Activated CD8-positive, alpha-beta T cell treated with anti-CD3 and anti-CD28 coated beads for 36 hours (primary cell): Measurements from ENCODE around the gene CCDC3. TPM values are rescaled to one million over a fixed set of nuclear protein-coding genes. Genes with fewer than 3 reads are reported as not detected.
A peak's percentile ranks its signal among the peaks of the same experiment; 100 is the strongest.

Experiments
- ATAC-seq: fragments of 200-7000 bp; cut with Tn5 transposase; one replicate; pipeline ENCODE4 v1.10.0; 2021; ENCODE audit warnings: mild to moderate bottlenecking, moderate library complexity
- CTCF ChIA-PET: fragments of 350-600 bp; sonication (Branson Sonifier 250); formaldehyde crosslinking; loops from one replicate; lab custom pipeline; 2021; ENCODE audit warnings: antibody characterized with exemption; lab: Charles Lee
- POLR2A ChIA-PET: fragments of 350-600 bp; sonication (Branson Sonifier 250); formaldehyde crosslinking; loops from one replicate; lab custom pipeline; 2021; ENCODE audit warnings: antibody characterized with exemption; lab: Charles Lee
- DNase-seq: peaks from one replicate; pipeline ENCODE4 v3.0.0-alpha.2; 2020
- H3K27ac Mint-ChIP-seq: one replicate; pipeline ENCODE4 v1.8.0; 2021; ENCODE audit warnings: mild to moderate bottlenecking, mixed read lengths
- H3K27me3 Mint-ChIP-seq: one replicate; pipeline ENCODE4 v1.8.0; 2021; ENCODE audit warnings: mixed read lengths
- H3K36me3 Mint-ChIP-seq: one replicate; pipeline ENCODE4 v1.8.0; 2021; ENCODE audit warnings: low read depth, mixed read lengths
- H3K4me1 Mint-ChIP-seq: one replicate; pipeline ENCODE4 v1.8.0; 2021; ENCODE audit warnings: low read depth, mixed read lengths
- H3K4me3 Mint-ChIP-seq: one replicate; pipeline ENCODE4 v1.8.0; 2021; ENCODE audit warnings: mild to moderate bottlenecking, moderate library complexity, mixed read lengths
- H3K9me3 Mint-ChIP-seq: one replicate; pipeline ENCODE4 v1.8.0; 2021; ENCODE audit warnings: mixed read lengths
- intact Hi-C: fragments of 100-400 bp; cut with micrococcal nuclease; formaldehyde crosslinking; loops from one replicate; pipeline ENCODE4 v1.10.0; 2022
- total RNA-seq, 2 experiments: library from RNA; stranded (reverse); gene quantifications; one replicate each; pipeline ENCODE4 v1.2.3, GENCODE V29; 2021
- TF ChIP-seq, protein P1 (sequence below): fragments of 200-600 bp; IDR thresholded peaks from one replicate; pipeline ENCODE4 v1.8.0; 2022; ENCODE audit warnings: antibody characterized with exemption, mild to moderate bottlenecking

Gene CCDC3
- total RNA-seq, 2 experiments from 2014 or later: not detected

DNA sequence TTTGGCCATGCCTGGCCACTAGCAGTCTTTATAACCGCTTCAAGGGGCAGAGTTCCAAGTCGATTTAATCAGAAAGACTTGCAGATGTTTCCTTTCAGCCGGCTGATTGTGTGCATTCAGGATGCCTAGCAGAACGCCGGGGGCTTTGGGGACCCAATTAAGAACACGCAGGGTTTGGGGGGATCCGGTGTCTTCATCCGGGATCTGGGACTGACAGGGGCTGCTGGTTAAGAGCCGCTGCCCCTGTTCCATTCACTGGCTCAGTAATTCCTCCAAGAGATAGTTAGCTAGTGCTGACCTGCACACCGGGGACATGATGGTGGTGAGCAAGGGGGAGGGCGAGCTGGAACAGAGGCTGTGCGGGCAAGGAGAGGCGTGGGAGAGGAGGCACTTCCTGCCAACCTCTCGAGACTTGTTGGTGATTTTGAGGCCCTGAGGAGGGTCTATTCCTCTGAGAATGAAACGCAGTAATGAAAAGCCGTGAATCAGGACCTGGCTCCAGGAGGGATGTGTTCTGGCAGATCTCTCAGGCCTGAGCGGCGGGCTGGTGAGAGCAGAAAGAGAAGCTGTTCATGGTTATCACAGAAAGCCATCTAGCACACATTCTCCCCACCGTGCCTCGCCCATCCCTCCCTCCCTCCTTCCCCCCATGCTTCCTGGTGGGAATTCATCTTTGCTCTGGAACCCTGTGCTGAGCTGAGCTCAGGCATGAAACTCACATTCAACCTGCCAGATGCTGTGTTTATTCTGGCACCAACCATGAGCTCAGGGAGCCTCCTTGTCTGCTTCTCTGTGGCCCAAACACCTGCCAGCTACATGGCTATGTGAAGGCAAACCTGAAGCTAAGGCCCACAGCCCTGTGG is 152.0 kb downstream of the CCDC3 start:
- peak; percentile 62 for ATAC-seq
- no peaks in the 10 kb centered on the region for H3K9me3 Mint-ChIP-seq
- peak; percentile 30 for DNase-seq

DNA sequence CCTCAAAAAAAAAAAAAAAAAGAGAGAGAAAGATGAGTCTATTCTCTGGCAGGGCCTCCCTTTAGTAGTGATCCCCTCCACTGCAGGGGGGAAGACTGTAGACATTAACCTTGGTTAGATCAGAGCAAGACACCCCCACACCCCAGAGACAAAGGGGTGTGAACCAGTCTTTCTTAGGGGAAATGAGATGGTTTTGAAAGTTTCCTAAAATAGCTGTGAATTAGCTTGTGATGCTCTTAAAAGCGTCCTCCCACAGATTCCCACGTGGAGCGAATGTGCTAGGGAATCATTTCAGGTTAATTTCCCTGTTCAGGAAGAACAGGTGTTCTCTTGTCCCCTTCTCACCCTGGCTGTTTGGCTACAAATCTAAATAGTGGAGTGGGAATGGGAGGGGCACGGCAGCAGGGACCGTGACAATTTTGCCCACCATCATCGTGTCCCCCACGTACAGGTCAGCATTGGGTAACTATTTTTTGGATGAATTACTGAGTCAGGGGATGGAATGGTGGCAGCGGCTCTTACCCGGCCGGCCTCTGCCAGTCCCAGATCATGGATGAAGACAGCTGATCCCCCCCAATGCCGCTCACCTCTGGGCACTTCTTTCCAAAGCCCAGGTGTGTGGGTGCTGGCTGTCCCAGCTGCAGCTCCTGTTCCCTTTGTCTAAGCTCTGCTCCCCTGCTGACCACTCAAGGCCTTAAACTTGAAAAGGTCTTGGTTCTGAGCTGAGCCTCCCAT is 152.9 kb downstream of the CCDC3 start:
- peaks cover 6% of the 10 kb centered on the region for H3K4me1 Mint-ChIP-seq
- intact Hi-C loops: no loop called here
- H3K36me3 Mint-ChIP-seq: no peaks in the 10 kb centered on the region
- no peak for DNase-seq
- POLR2A ChIA-PET: no interaction called here
- no peaks in the 10 kb centered on the region for H3K9me3 Mint-ChIP-seq
- TF ChIP-seq, protein P1, sequence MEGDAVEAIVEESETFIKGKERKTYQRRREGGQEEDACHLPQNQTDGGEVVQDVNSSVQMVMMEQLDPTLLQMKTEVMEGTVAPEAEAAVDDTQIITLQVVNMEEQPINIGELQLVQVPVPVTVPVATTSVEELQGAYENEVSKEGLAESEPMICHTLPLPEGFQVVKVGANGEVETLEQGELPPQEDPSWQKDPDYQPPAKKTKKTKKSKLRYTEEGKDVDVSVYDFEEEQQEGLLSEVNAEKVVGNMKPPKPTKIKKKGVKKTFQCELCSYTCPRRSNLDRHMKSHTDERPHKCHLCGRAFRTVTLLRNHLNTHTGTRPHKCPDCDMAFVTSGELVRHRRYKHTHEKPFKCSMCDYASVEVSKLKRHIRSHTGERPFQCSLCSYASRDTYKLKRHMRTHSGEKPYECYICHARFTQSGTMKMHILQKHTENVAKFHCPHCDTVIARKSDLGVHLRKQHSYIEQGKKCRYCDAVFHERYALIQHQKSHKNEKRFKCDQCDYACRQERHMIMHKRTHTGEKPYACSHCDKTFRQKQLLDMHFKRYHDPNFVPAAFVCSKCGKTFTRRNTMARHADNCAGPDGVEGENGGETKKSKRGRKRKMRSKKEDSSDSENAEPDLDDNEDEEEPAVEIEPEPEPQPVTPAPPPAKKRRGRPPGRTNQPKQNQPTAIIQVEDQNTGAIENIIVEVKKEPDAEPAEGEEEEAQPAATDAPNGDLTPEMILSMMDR: no peak
- CTCF ChIA-PET: interaction anchor here (1.0 to 1.9 kb wide), 3 partner anchors 14 to 138 kb away, joined by 3 to 6 read pairs (median 4); no protein-coding TSS in a partner anchor
- no peak overlapping the region for H3K4me3 Mint-ChIP-seq
- H3K27ac Mint-ChIP-seq: no peak overlapping the region
- H3K27me3 Mint-ChIP-seq: peaks cover 23% of the 10 kb centered on the region
- no peak for ATAC-seq

More for the DNA sequence above, 152.0 kb downstream of the CCDC3 start:
- no peak overlapping the region for H3K4me3 Mint-ChIP-seq
- TF ChIP-seq, protein P1: no peak
- H3K4me1 Mint-ChIP-seq: peaks cover 6% of the 10 kb centered on the region
- ChIA-PET CTCF (interaction anchor here (0.8 kb wide), 1 partner anchor 67 kb away, joined by 4 read pairs; no protein-coding TSS in a partner anchor), POLR2A (no interaction called here)
- H3K27me3 Mint-ChIP-seq: peaks cover 23% of the 10 kb centered on the region
- H3K36me3 Mint-ChIP-seq: no peaks in the 10 kb centered on the region
- H3K27ac Mint-ChIP-seq: no peak overlapping the region
- intact Hi-C loops: no loop called here

DNA sequence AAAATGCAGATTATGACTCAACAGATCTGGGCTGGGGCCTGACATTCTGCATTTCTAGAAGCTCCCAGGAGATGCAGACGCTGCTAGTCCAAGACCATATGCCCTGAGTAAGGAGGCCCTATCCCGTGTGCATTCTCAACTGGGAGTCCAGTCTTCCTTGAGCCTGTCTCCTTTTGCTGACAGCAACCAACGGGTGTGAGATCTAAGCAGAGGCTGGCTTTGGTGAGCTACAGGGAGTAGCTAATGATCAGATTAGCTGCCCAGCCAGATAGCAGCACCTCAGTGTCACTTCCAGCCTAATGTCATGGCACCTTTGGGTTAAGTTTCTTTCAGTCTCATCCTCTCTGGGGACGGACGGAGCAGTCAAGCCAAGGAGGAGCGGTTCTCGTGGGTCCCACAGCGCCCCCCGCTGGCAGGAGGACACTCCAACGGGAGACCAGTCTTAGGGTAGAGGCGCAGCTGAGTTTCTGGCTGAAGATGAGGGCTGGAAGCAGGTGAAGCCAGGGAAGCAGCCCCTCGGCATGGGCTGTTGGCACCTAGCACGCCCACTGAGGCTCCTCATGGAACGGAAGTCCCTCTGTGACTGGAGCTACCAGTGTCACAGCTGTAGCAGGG is 154.0 kb downstream of the CCDC3 start:
- no peak for ATAC-seq

DNA sequence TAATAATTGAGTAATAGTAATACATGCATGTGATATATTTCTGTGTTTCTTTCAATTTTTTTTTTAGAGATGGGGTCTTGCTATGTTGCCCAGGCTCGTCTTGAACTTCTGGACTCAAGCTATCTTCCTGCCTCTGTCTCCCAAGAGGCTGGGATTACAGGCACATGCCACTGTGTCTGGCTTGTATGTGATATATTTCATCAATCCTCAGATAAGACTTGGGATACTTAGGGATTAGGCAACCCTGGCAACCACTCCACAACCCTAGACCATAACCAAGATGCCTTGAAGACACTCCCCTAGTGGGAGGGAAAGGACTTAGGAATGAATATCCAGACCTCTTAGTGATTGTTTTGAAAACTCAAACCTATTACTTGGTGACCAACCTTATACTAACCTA is 154.8 kb downstream of the CCDC3 start:
- POLR2A ChIA-PET: no interaction called here
- no peak for DNase-seq
- CTCF ChIA-PET: interaction anchor here (0.6 to 1.4 kb wide), 6 partner anchors 10 to 384 kb away, joined by 3 read pairs; no protein-coding TSS in a partner anchor
- no peak overlapping the region for H3K27ac Mint-ChIP-seq
- H3K4me3 Mint-ChIP-seq: no peak overlapping the region
- intact Hi-C loops: no loop called here
- no peaks in the 10 kb centered on the region for H3K9me3 Mint-ChIP-seq
- peaks cover 6% of the 10 kb centered on the region for H3K4me1 Mint-ChIP-seq
- no peak for ATAC-seq
- no peaks in the 10 kb centered on the region for H3K36me3 Mint-ChIP-seq
- peaks cover 23% of the 10 kb centered on the region for H3K27me3 Mint-ChIP-seq
- TF ChIP-seq, protein P1: no peak

More for the DNA sequence above, 154.0 kb downstream of the CCDC3 start:
- ChIA-PET CTCF (interaction anchor here (1.0 to 1.9 kb wide), 6 partner anchors 9 to 136 kb away, joined by 3 to 6 read pairs (median 3); no protein-coding TSS in a partner anchor), POLR2A (no interaction called here)
- peaks cover 6% of the 10 kb centered on the region for H3K4me1 Mint-ChIP-seq
- no peak overlapping the region for H3K4me3 Mint-ChIP-seq
- DNase-seq: peak; percentile 48
- H3K27ac Mint-ChIP-seq: no peak overlapping the region
- no peaks in the 10 kb centered on the region for H3K36me3 Mint-ChIP-seq
- TF ChIP-seq, protein P1: no peak
- peaks cover 23% of the 10 kb centered on the region for H3K27me3 Mint-ChIP-seq
- no peaks in the 10 kb centered on the region for H3K9me3 Mint-ChIP-seq
- intact Hi-C loops: no loop called here

Other genes starting within 250 kb of the CCDC3 start
- gene OPTN, start 98.5 kb upstream of the CCDC3 start, total RNA-seq: 10 to 100 TPM; 32.0 to 33.0 TPM
- gene MCM10, start 159.8 kb upstream of the CCDC3 start, total RNA-seq: 10 to 100 TPM; 65.4 to 69.0 TPM
- gene UCMA, start 232.7 kb upstream of the CCDC3 start, total RNA-seq: not detected